ENCODE results near the gene PPIE.

Gene PPIE

GRCh38 chr1:39805385-39805784 is 66.7 kb downstream of the PPIE start:
- no peak for DNase-seq (ENCODE audit: low read depth in 2 of 2)

GRCh38 chr1:39808784-39809517 is 70.3 kb downstream of the PPIE start:
- no peak for DNase-seq (ENCODE audit: low read depth in 2 of 2)

- no peak for DNase-seq (ENCODE audit: low read depth in 2 of 2)
These were observed 74.2 kb downstream of the PPIE start for GRCh38 chr1:39812913-39813312.

Measured in activated CD8-positive, alpha-beta memory T cell treated with anti-CD3 and anti-CD28 coated beads for 4 hours (primary cell).